HEK293T (cell line): ENCODE measurements around the gene TREX2.

ENCODE experiments used
- BHLHE40 ChIP-seq: fragments of 450-650 bp; IDR thresholded peaks from 2 replicates; pipeline ENCODE4 v1.6.1; 2016; ENCODE audit warnings: mild to moderate bottlenecking, moderate library complexity, borderline replicate concordance
- CTBP1 ChIP-seq: fragments of 450-650 bp; IDR thresholded peaks from 2 replicates; pipeline ENCODE4 v1.6.1; 2016; ENCODE audit warnings: borderline replicate concordance
- ELF4 ChIP-seq: fragments of 450-650 bp; IDR thresholded peaks from 2 replicates; pipeline ENCODE4 v1.6.1; 2017; ENCODE audit warnings: antibody characterized with exemption
- FOXA1 ChIP-seq: fragments of 450-650 bp; IDR thresholded peaks from 2 replicates; pipeline ENCODE4 v1.6.1; 2016; ENCODE audit warnings: mild to moderate bottlenecking
- FOXM1 ChIP-seq: fragments of 450-650 bp; IDR thresholded peaks from 2 replicates; pipeline ENCODE4 v1.6.1; 2017; ENCODE audit warnings: mild to moderate bottlenecking, borderline replicate concordance
- LEF1 ChIP-seq: fragments of 450-650 bp; IDR thresholded peaks from 2 replicates; pipeline ENCODE4 v1.6.1; 2017; ENCODE audit warnings: mild to moderate bottlenecking, borderline replicate concordance
- NFRKB ChIP-seq: fragments of 450-650 bp; IDR thresholded peaks from 2 replicates; pipeline ENCODE4 v1.6.1; 2016; ENCODE audit warnings: mild to moderate bottlenecking, moderate library complexity
- PKNOX1 ChIP-seq: fragments of 450-650 bp; IDR thresholded peaks from 2 replicates; pipeline ENCODE4 v1.6.1; 2016
- SP1 ChIP-seq: fragments of 450-650 bp; IDR thresholded peaks from 2 replicates; pipeline ENCODE4 v1.6.1; 2017
- SUZ12 ChIP-seq: fragments of 450-650 bp; IDR thresholded peaks from 2 replicates; pipeline ENCODE4 v1.6.1; 2016; ENCODE audit warnings: mild to moderate bottlenecking
- ZNF384 ChIP-seq: fragments of 450-650 bp; IDR thresholded peaks from 2 replicates; pipeline ENCODE4 v1.6.1; 2016

- TF ChIP-seq SP1 (no peak), BHLHE40 (no peak), CTBP1 (no peak), FOXM1 (no peak), ELF4 (no peak), ZNF384 (no peak), FOXA1 (no peak), SUZ12 (no peak), PKNOX1 (no peak), LEF1 (no peak), NFRKB (no peak)
Measured at GRCh38 chrX:153446636-153446936, 730 bp upstream of the TREX2 start.
